Measurements from ENCODE around the gene FLVCR2. TPM values are rescaled to one million over a fixed set of nuclear protein-coding genes. Genes with fewer than 3 reads are reported as not detected.

FLVCR2 gene
- total RNA-seq, 2 donors from 2014 or later: 9.0 to 10.8 TPM

- DNase-seq: no peak
- Histone ChIP-seq H3K9ac (ENCODE audit: low read depth in 2 of 2, low read length in 2 of 2) (no peak overlapping the region), H3K27me3 (no peaks in the 10 kb centered on the region), H3K27ac (no peak overlapping the region), H3K9me3 (no peaks in the 10 kb centered on the region), H3K4me1 (no peaks in the 10 kb centered on the region), H3K36me3 (no peaks in the 10 kb centered on the region), H3K4me3 (no peak overlapping the region)
- intact Hi-C loops (cut with DNase I): no loop called here
- TF ChIP-seq CTCF (IDR thresholded peaks at IDR 0.05): no peak
These were observed 9.6 kb upstream of the FLVCR2 start for GRCh38 chr14:75568791-75569190.

GRCh38 chr14:75570797-75571196 is 7.6 kb upstream of the FLVCR2 start:
- DNase-seq: no peak
- Histone ChIP-seq H3K4me3 (no peak overlapping the region), H3K9me3 (no peaks in the 10 kb centered on the region), H3K27me3 (no peaks in the 10 kb centered on the region), H3K27ac (no peak overlapping the region), H3K4me1 (no peaks in the 10 kb centered on the region), H3K36me3 (no peaks in the 10 kb centered on the region), H3K9ac (ENCODE audit: low read depth in 2 of 2, low read length in 2 of 2) (no peak overlapping the region)
- intact Hi-C loops (cut with DNase I): no loop called here
- TF ChIP-seq CTCF (IDR thresholded peaks at IDR 0.05): no peak

- Histone ChIP-seq H3K4me3 (no peak overlapping the region), H3K9ac (ENCODE audit: low read depth in 2 of 2, low read length in 2 of 2) (no peak overlapping the region), H3K27ac (no peak overlapping the region), H3K4me1 (no peaks in the 10 kb centered on the region), H3K9me3 (no peaks in the 10 kb centered on the region), H3K27me3 (no peaks in the 10 kb centered on the region), H3K36me3 (no peaks in the 10 kb centered on the region)
- no peak for DNase-seq
- intact Hi-C loops (cut with DNase I): no loop called here
- no peak for TF ChIP-seq CTCF (IDR thresholded peaks at IDR 0.05)
These were observed 6.3 kb upstream of the FLVCR2 start for GRCh38 chr14:75572104-75572503.

- Histone ChIP-seq H3K4me1 (peaks cover 12% of the 10 kb centered on the region), H3K27ac (no peak overlapping the region), H3K36me3 (no peaks in the 10 kb centered on the region), H3K9me3 (no peaks in the 10 kb centered on the region), H3K9ac (ENCODE audit: low read depth in 2 of 2, low read length in 2 of 2) (no peak overlapping the region), H3K4me3 (no peak overlapping the region), H3K27me3 (no peaks in the 10 kb centered on the region)
- TF ChIP-seq CTCF (IDR thresholded peaks at IDR 0.05): no peak
- intact Hi-C loops (cut with DNase I): loop anchor here (2.0 to 5.0 kb wide), 2 partner anchors 78 to 405 kb away; partner anchors contain the start of gene TGFB3
- no peak for DNase-seq
These were observed 1.3 kb upstream of the FLVCR2 start for GRCh38 chr14:75577090-75577489.

GRCh38 chr14:75577729-75578101 is 705 bp upstream of the FLVCR2 start:
- Histone ChIP-seq H3K27me3 (no peaks in the 10 kb centered on the region), H3K9me3 (no peaks in the 10 kb centered on the region), H3K4me3 (peak overlapping the region; percentile 57), H3K27ac (peak overlapping the region; percentile 83), H3K9ac (ENCODE audit: low read depth in 2 of 2, low read length in 2 of 2) (peak overlapping the region; percentile 43 to 68), H3K36me3 (no peaks in the 10 kb centered on the region), H3K4me1 (peaks cover 12% of the 10 kb centered on the region)
- peak; percentile 64 for TF ChIP-seq CTCF (IDR thresholded peaks at IDR 0.05)
- intact Hi-C loops (cut with DNase I): loop anchor here (2.0 to 5.0 kb wide), 2 partner anchors 77 to 405 kb away; partner anchors contain the start of gene TGFB3
- DNase-seq: peak; percentile 91

Data from colonic mucosa (tissue), 4 donors.